Progenitor cell of endocrine pancreas (in vitro differentiated cells): Measurements from ENCODE around the gene MMAB. TPM values are rescaled to one million over a fixed set of nuclear protein-coding genes. Genes with fewer than 3 reads are reported as not detected.

Experiments used
- DNase-seq: peaks from one replicate; pipeline ENCODE4 v3.0.0; 2021; ENCODE audit warnings: low spot score; ENCODE audit not compliant: unreplicated experiment
- H3K27ac Mint-ChIP-seq: 2 replicates; pipeline ENCODE4 v1.8.0; 2021; ENCODE audit warnings: mild to moderate bottlenecking, moderate library complexity, mixed read lengths
- H3K27me3 Mint-ChIP-seq: 2 replicates; pipeline ENCODE4 v1.8.0; 2021; ENCODE audit warnings: mixed read lengths
- H3K36me3 Mint-ChIP-seq: 2 replicates; pipeline ENCODE4 v1.8.0; 2022; ENCODE audit warnings: mixed read lengths; ENCODE audit not compliant: insufficient read depth
- H3K4me1 Mint-ChIP-seq: 2 replicates; pipeline ENCODE4 v1.8.0; 2021; ENCODE audit warnings: low read depth, mixed read lengths
- H3K4me3 Mint-ChIP-seq: 2 replicates; pipeline ENCODE4 v1.8.0; 2021; ENCODE audit warnings: low read depth, mild to moderate bottlenecking, moderate library complexity, mixed read lengths
- H3K9me3 Mint-ChIP-seq: 2 replicates; pipeline ENCODE4 v1.8.0; 2021; ENCODE audit warnings: low read depth, mixed read lengths
- CTCF ChIP-seq: fragments of 200-600 bp; sonication (generic); IDR thresholded peaks from one replicate; pipeline ENCODE4 v1.5.0; 2021; ENCODE audit warnings: antibody characterized with exemption, mild to moderate bottlenecking; ENCODE audit not compliant: unreplicated experiment
- total RNA-seq: library from RNA; stranded (reverse); gene quantifications from 2 replicates; pipeline ENCODE4 v1.2.1, GENCODE V29; 2021

The MMAB gene
- total RNA-seq, 1 donor from 2014 or later: 35.3 TPM

DNA sequence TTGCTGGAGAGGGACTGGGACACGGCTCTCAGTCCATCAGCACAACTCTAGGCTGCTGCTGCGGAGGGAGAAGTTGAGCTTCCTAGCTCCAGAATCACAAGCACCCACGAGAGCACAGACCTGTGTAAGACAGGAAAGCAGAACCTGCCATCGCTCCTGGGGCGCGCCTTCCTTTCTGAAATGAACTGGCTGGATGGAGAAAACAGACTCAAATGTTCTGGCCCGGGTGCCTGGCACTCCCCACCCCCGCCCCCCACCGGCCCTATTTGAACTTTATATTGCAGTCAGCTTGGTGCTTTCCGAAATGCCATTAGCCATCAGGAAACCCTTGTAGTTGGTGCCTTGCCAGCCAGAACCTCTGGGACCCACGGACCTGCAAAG lies 24.1 kb upstream of the MMAB start:
- DNase-seq: no peak
- Mint-ChIP-seq H3K4me1 (peaks cover 6% of the 10 kb centered on the region), H3K36me3 (peaks cover 2% of the 10 kb centered on the region), H3K9me3 (no peaks in the 10 kb centered on the region), H3K27ac (no peak overlapping the region), H3K27me3 (peaks cover 3% of the 10 kb centered on the region), H3K4me3 (no peak overlapping the region)
- TF ChIP-seq CTCF: no peak

DNA sequence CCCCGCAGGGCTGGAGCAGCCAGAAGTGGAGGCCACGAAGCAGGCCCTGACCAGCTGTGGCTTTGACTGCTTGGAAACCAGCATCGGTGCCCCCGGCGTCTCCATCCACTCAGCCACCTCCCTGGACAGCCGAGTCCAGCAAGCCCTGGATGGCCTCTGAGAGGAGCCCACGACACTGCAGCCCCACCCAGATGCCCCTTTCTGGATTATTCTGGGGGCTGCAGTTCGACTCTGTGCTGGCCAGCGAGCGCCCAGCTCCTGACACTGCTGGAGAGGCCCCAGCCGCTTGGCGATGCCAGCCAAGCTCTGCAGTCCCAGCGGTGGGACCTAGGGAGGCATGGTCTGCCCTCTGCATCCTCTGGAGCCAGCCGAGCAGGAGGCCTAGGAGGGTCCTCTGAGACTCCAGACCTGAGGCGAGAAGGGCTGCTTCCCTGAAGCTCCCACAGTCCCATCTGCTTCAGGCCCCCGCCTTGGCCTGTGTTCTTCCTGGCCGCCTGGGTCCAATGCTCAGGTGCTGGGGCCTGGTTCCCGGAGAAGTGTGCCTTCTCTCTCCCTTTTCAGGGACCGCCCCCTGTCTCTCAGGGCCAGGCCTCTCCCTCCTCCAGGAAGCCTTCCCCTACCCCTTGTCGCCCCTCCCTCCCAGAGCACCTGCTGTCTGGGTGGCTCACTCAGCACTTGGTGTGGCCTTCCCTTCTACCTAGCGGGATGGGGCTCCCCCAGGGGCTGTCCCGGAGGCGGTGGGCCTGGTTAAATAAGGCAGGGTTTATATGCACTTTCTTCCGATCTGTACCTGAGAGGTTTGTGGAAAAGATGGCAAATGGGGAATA lies 23.3 kb upstream of the MMAB start:
- DNase-seq: no peak
- no peak overlapping the region for H3K4me3 Mint-ChIP-seq
- H3K36me3 Mint-ChIP-seq: peaks cover 2% of the 10 kb centered on the region
- no peaks in the 10 kb centered on the region for H3K9me3 Mint-ChIP-seq
- peaks cover 3% of the 10 kb centered on the region for H3K27me3 Mint-ChIP-seq
- H3K27ac Mint-ChIP-seq: no peak overlapping the region
- H3K4me1 Mint-ChIP-seq: peaks cover 6% of the 10 kb centered on the region
- TF ChIP-seq CTCF: no peak

DNA sequence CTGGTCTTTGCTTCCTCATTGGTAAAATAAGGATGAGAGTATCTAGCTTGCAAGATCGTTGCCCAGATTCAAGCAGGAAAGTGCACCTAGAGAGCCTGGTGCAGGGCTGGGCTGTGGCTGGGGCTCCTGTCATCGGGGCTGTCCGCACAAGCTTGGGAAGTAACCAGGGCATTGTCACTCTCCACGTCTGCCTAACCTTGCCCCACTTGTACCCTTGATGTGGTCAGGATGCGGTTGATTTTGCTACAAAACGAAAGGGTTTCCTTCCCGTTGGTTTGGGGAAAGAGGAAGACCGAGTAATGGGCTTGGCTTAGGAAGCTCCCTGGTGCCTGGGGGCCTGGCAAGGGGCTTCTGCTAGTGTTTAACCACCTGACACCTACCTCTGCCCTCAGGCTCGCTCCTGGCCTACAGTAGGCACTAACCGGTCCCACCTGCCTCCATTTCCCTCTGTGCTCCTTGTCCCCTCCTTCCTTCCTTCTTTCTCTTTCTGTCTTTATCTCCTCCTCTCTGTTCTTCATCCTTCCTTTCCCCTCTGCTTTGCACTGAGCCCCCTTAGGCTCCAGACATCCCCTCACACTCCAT lies 22.1 kb upstream of the MMAB start:
- DNase-seq: no peak
- H3K9me3 Mint-ChIP-seq: no peaks in the 10 kb centered on the region

GRCh38 chr12:109594556-109595317 lies 21.4 kb upstream of the MMAB start:
- no peak overlapping the region for H3K4me3 Mint-ChIP-seq
- no peak for DNase-seq
- TF ChIP-seq CTCF: no peak
- peaks cover 2% of the 10 kb centered on the region for H3K36me3 Mint-ChIP-seq
- H3K27me3 Mint-ChIP-seq: no peaks in the 10 kb centered on the region
- no peaks in the 10 kb centered on the region for H3K9me3 Mint-ChIP-seq
- peaks cover 6% of the 10 kb centered on the region for H3K4me1 Mint-ChIP-seq
- H3K27ac Mint-ChIP-seq: no peak overlapping the region

More for the DNA sequence above, 22.1 kb upstream of the MMAB start:
- H3K27me3 Mint-ChIP-seq: no peaks in the 10 kb centered on the region
- H3K36me3 Mint-ChIP-seq: peaks cover 2% of the 10 kb centered on the region
- H3K27ac Mint-ChIP-seq: no peak overlapping the region
- no peak overlapping the region for H3K4me3 Mint-ChIP-seq
- H3K4me1 Mint-ChIP-seq: peaks cover 6% of the 10 kb centered on the region
- no peak for TF ChIP-seq CTCF

GRCh38 chr12:109592905-109593272 lies 19.6 kb upstream of the MMAB start:
- no peak for TF ChIP-seq CTCF
- Mint-ChIP-seq H3K27me3 (no peaks in the 10 kb centered on the region), H3K27ac (no peak overlapping the region), H3K4me1 (peaks cover 8% of the 10 kb centered on the region), H3K4me3 (no peak overlapping the region), H3K9me3 (no peaks in the 10 kb centered on the region), H3K36me3 (peaks cover 11% of the 10 kb centered on the region)
- no peak for DNase-seq
